IMR-90 (cell line): ENCODE measurements around the gene GRAMD1A. TPM values are rescaled to one million over a fixed set of nuclear protein-coding genes. Genes with fewer than 3 reads are reported as not detected.

Source experiments
- ATAC-seq: fragments of 200-7000 bp; cut with Tn5 transposase; 2 replicates; pipeline ENCODE4 v1.9.1; 2020; ENCODE audit warnings: low read depth, mild to moderate bottlenecking, moderate library complexity
- BruUV-seq: library from RNA; stranded (reverse); fragments of 400-500 nt; replicated peaks from 2 replicates; lab custom pipeline; 2021; lab: Mats Ljungman, UMichigan
- CTCF ChIA-PET: fragments of 300-600 bp; formaldehyde crosslinking; extraction: SDS; loops from one replicate; lab custom pipeline; 2021; ENCODE audit warnings: antibody characterized with exemption; lab: Yijun Ruan, JAX
- POLR2A ChIA-PET: fragments of 300-600 bp; sonication (Branson Sonifier 250); formaldehyde crosslinking; loops from one replicate; lab custom pipeline; 2022; ENCODE audit warnings: antibody characterized with exemption; ENCODE audit not compliant: unreplicated experiment; lab: Charles Lee
- DNase-seq: peaks from one replicate; pipeline ENCODE4 v3.0.0; 2013
- H2AFZ ChIP-seq: replicated peaks from 2 replicates; pipeline ENCODE3; 2013; ENCODE audit warnings: low read length, mild to moderate bottlenecking; ENCODE audit not compliant: poor library complexity
- H2AK5ac ChIP-seq: 2 replicates; pipeline ENCODE4 v1.6.1; 2013; ENCODE audit warnings: low read depth, low read length, inconsistent platforms
- H2AK9ac ChIP-seq: replicated peaks from 2 replicates; pipeline ENCODE3; 2013; ENCODE audit warnings: mild to moderate bottlenecking, low read depth, low read length, moderate library complexity; ENCODE audit not compliant: poor library complexity
- H2BK120ac ChIP-seq: 2 replicates; pipeline ENCODE4 v1.6.1; 2013; ENCODE audit warnings: low read depth, low read length, inconsistent platforms
- H2BK15ac ChIP-seq: 3 replicates; pipeline ENCODE4 v1.6.1; 2013; ENCODE audit warnings: low read depth, low read length, inconsistent platforms
- H2BK20ac ChIP-seq: 2 replicates; pipeline ENCODE4 v1.6.1; 2013; ENCODE audit warnings: low read depth, mild to moderate bottlenecking, inconsistent platforms, low read length, moderate library complexity
- H2BK5ac ChIP-seq: 2 replicates; pipeline ENCODE4 v1.6.1; 2013; ENCODE audit warnings: mild to moderate bottlenecking, low read depth, low read length, inconsistent platforms; ENCODE audit not compliant: poor library complexity, severe bottlenecking
- H3K14ac ChIP-seq: replicated peaks from 2 replicates; pipeline ENCODE4 v1.6.1; 2013; ENCODE audit warnings: low read depth, low read length, inconsistent platforms
- H3K18ac ChIP-seq: 2 replicates; pipeline ENCODE4 v1.6.1; 2013; ENCODE audit warnings: low read depth, low read length, control low read depth
- H3K23ac ChIP-seq: 2 replicates; pipeline ENCODE4 v1.6.1; 2013; ENCODE audit warnings: low read depth, low read length, inconsistent platforms
- H3K27ac ChIP-seq: 2 replicates; pipeline ENCODE4 v1.5.1; 2013; ENCODE audit warnings: mild to moderate bottlenecking, control low read depth, low read length; ENCODE audit not compliant: insufficient read depth
- H3K27me3 ChIP-seq: 2 replicates; pipeline ENCODE4 v1.6.1; 2013; ENCODE audit warnings: low read length; ENCODE audit not compliant: control insufficient read depth, insufficient read depth
- H3K36me3 ChIP-seq: 2 replicates; pipeline ENCODE4 v1.6.1; 2013; ENCODE audit warnings: low read length, mixed read lengths; ENCODE audit not compliant: control insufficient read depth, insufficient read depth
- H3K4ac ChIP-seq: 2 replicates; pipeline ENCODE4 v1.6.1; 2013; ENCODE audit warnings: low read depth, low read length, inconsistent platforms
- H3K4me1 ChIP-seq: 2 replicates; pipeline ENCODE4 v1.6.1; 2013; ENCODE audit warnings: low read length, mixed read lengths; ENCODE audit not compliant: control insufficient read depth, insufficient read depth
- H3K4me2 ChIP-seq: 2 replicates; pipeline ENCODE4 v1.6.1; 2013; ENCODE audit warnings: low read depth, mild to moderate bottlenecking, control low read depth, low read length, moderate library complexity
- H3K4me3 ChIP-seq: 2 replicates; pipeline ENCODE4 v1.5.1; 2013; ENCODE audit warnings: low read depth, mild to moderate bottlenecking, control low read depth, low read length, moderate library complexity; ENCODE audit not compliant: insufficient read depth
- H3K56ac ChIP-seq: 2 replicates; pipeline ENCODE4 v1.6.1; 2013; ENCODE audit warnings: low read length, inconsistent platforms; ENCODE audit not compliant: insufficient read depth; ENCODE audit errors: extremely low read depth
- H3K79me1 ChIP-seq, 2 experiments: 2 replicates each; pipeline ENCODE4 v1.6.1; 2013; ENCODE audit warnings: low read length in 2 of 2, inconsistent platforms in 1 of 2, low read depth in 1 of 2
- H3K9ac ChIP-seq: 2 replicates; pipeline ENCODE4 v1.6.1; 2013; ENCODE audit warnings: low read depth, low read length, control low read depth
- H3K9me1 ChIP-seq: 2 replicates; pipeline ENCODE4 v1.6.1; 2013; ENCODE audit warnings: low read length, inconsistent platforms; ENCODE audit not compliant: insufficient read depth
- H3K9me3 ChIP-seq: 2 replicates; pipeline ENCODE4 v1.6.1; 2013; ENCODE audit warnings: low read length; ENCODE audit not compliant: control insufficient read depth, insufficient read depth
- H4K20me1 ChIP-seq: 2 replicates; pipeline ENCODE4 v1.6.1; 2013; ENCODE audit warnings: low read length, inconsistent platforms; ENCODE audit not compliant: insufficient read depth
- H4K5ac ChIP-seq: 2 replicates; pipeline ENCODE4 v1.6.1; 2013; ENCODE audit warnings: mild to moderate bottlenecking, low read depth, low read length, control low read depth
- H4K8ac ChIP-seq, 2 experiments: 2 replicates each; pipeline ENCODE4 v1.6.1; 2013; ENCODE audit warnings: low read depth in 2 of 2, low read length in 2 of 2, control low read depth in 1 of 2, inconsistent platforms in 1 of 2
- H4K91ac ChIP-seq: 2 replicates; pipeline ENCODE4 v1.6.1; 2013; ENCODE audit warnings: low read depth, low read length, inconsistent platforms; ENCODE audit not compliant: insufficient read depth
- BHLHE40 ChIP-seq: fragments of 150-350 bp; IDR thresholded peaks from 2 replicates; pipeline ENCODE4 v1.6.1; 2016; ENCODE audit warnings: mild to moderate bottlenecking, low read depth, low read length
- CEBPB ChIP-seq: IDR thresholded peaks from 2 replicates; pipeline ENCODE4 v1.6.1; 2012; ENCODE audit warnings: low read depth, low read length, improper control_type of control experiment
- FOS ChIP-seq: fragments of 150-350 bp; IDR thresholded peaks from 2 replicates; pipeline ENCODE4 v1.6.1; 2016; ENCODE audit warnings: low read depth, low read length
- MAFK ChIP-seq: IDR thresholded peaks from 2 replicates; pipeline ENCODE4 v1.6.1; 2012; ENCODE audit warnings: low read depth, low read length, improper control_type of control experiment
- MAZ ChIP-seq: IDR thresholded peaks from 2 replicates; pipeline ENCODE4 v1.6.1; 2012; ENCODE audit warnings: low read depth, mild to moderate bottlenecking, low read length, improper control_type of control experiment, moderate library complexity, borderline replicate concordance
- MXI1 ChIP-seq: IDR thresholded peaks from 2 replicates; pipeline ENCODE4 v1.6.1; 2012; ENCODE audit warnings: low read depth, mild to moderate bottlenecking, low read length, moderate library complexity, borderline replicate concordance
- NFE2L2 ChIP-seq: fragments of 150-350 bp; IDR thresholded peaks from 2 replicates; pipeline ENCODE4 v1.6.1; 2016; ENCODE audit warnings: low read depth, mild to moderate bottlenecking, low read length
- POLR2A ChIP-seq: IDR thresholded peaks from 2 replicates; pipeline ENCODE4 v1.6.1; 2012; ENCODE audit warnings: mild to moderate bottlenecking, low read depth, low read length
- RCOR1 ChIP-seq: IDR thresholded peaks from 2 replicates; pipeline ENCODE4 v1.6.1; 2012; ENCODE audit warnings: mild to moderate bottlenecking, low read length, improper control_type of control experiment; ENCODE audit not compliant: insufficient replicate concordance
- RFX5 ChIP-seq: IDR thresholded peaks from 2 replicates; pipeline ENCODE4 v1.8.0; 2012; ENCODE audit warnings: low read depth, mild to moderate bottlenecking, low read length, moderate library complexity
- WGBS, 2 experiments: methylation state at CpG; one replicate each; pipeline versions ENCODE4 v1.1.5 to v1.1.7; 2013; ENCODE audit warnings: missing lambda C conversion rate in 2 of 2; ENCODE audit not compliant: insufficient read length in 1 of 2; ENCODE audit errors: extremely low coverage in 2 of 2; 5-methylcytosine and 5-hydroxymethylcytosine counted together
- dilution Hi-C: fragments of 300-500 bp; cut with HindIII; formaldehyde crosslinking; loops from one replicate; pipeline ENCODE4 v1.14.3; 2018; ENCODE audit warnings: low sequenced_read_pairs; ENCODE audit not compliant: unreplicated experiment
- in situ Hi-C: fragments of 300-500 bp; cut with MboI; formaldehyde crosslinking; loops from 3 replicates; pipeline ENCODE4 v1.14.3; 2019; ENCODE audit warnings: low sequenced_read_pairs, inconsistent platforms, mixed read lengths
- intact Hi-C: fragments of 100-400 bp; cut with micrococcal nuclease; formaldehyde crosslinking; loops from 2 replicates; pipeline ENCODE4 v1.10.0; 2022
- polyA plus RNA-seq, 3 experiments: library from polyadenylated mRNA; depleted of rRNA; stranded (reverse); fragments of >200 nt; gene quantifications; 2 replicates each; pipeline ENCODE4 v1.2.3, GENCODE V29; 2012; ENCODE audit warnings: low replicate concordance in 1 of 3
- total RNA-seq: library from RNA; depleted of rRNA; stranded (reverse); fragments of >200 nt; gene quantifications from 2 replicates; pipeline ENCODE4 v1.2.3, GENCODE V29; 2012
- TF ChIP-seq, protein P1 (sequence below): fragments of 150-350 bp; IDR thresholded peaks from 2 replicates; pipeline ENCODE4 v1.6.1; 2016; ENCODE audit warnings: low read depth, mild to moderate bottlenecking, low read length, moderate library complexity, borderline replicate concordance
- TF ChIP-seq, protein P2 (sequence below): conservative IDR thresholded peaks from 2 replicates; pipeline ENCODE4 v1.5.1; 2012; ENCODE audit warnings: mild to moderate bottlenecking, low read depth, low read length, improper control_type of control experiment
- TF ChIP-seq, protein P3 (sequence below): fragments of 150-350 bp; IDR thresholded peaks from 2 replicates; pipeline ENCODE4 v1.6.1; 2017; ENCODE audit warnings: mild to moderate bottlenecking, antibody characterized with exemption, low read length, low read depth

Gene GRAMD1A
- total and polyA plus RNA-seq, 2 of the 4 experiments (the other 2 are of a cell fraction) = 11.1 to 63.0 TPM

GRCh38 chr19:34990578-34991192 lies 9.4 kb upstream of the GRAMD1A start:
- in situ Hi-C loops (no loop called here), intact Hi-C loops (no loop called here), dilution Hi-C loops (no loop called here)
- no peak overlapping the region for H2BK20ac ChIP-seq
- no peaks in the 10 kb centered on the region for H3K79me1 ChIP-seq
- H3K4me2 ChIP-seq = no peak overlapping the region
- H3K9me3 ChIP-seq = peaks cover 2% of the 10 kb centered on the region; the same call in 1 of the 2 replicates
- BruUV-seq = no TSS peak
- H2AFZ ChIP-seq = no peak overlapping the region
- H3K14ac ChIP-seq = no peak overlapping the region
- H3K27me3 ChIP-seq = peaks cover 8% of the 10 kb centered on the region
- H3K18ac ChIP-seq = no peak overlapping the region
- H3K56ac ChIP-seq = no peak overlapping the region
- DNase-seq (no peak), ATAC-seq (no peak)
- no peaks in the 10 kb centered on the region for H3K9me1 ChIP-seq
- no peak overlapping the region for H4K8ac ChIP-seq
- ChIA-PET POLR2A (no interaction called here), CTCF (no interaction called here)
- H4K91ac ChIP-seq = no peak overlapping the region
- H4K20me1 ChIP-seq = no peaks in the 10 kb centered on the region
- H2BK120ac ChIP-seq = no peak overlapping the region
- no peak overlapping the region for H4K5ac ChIP-seq
- 82% methylated on average over 8 of the region's 13 CpGs; no CpG with 5 or more reads in 1 of the 2 experiments for WGBS, 2 experiments
- TF ChIP-seq, protein P1, sequence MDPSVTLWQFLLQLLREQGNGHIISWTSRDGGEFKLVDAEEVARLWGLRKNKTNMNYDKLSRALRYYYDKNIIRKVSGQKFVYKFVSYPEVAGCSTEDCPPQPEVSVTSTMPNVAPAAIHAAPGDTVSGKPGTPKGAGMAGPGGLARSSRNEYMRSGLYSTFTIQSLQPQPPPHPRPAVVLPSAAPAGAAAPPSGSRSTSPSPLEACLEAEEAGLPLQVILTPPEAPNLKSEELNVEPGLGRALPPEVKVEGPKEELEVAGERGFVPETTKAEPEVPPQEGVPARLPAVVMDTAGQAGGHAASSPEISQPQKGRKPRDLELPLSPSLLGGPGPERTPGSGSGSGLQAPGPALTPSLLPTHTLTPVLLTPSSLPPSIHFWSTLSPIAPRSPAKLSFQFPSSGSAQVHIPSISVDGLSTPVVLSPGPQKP = no peak
- no peak for TF ChIP-seq BHLHE40
- no peak for TF ChIP-seq FOS
- TF ChIP-seq, protein P2, sequence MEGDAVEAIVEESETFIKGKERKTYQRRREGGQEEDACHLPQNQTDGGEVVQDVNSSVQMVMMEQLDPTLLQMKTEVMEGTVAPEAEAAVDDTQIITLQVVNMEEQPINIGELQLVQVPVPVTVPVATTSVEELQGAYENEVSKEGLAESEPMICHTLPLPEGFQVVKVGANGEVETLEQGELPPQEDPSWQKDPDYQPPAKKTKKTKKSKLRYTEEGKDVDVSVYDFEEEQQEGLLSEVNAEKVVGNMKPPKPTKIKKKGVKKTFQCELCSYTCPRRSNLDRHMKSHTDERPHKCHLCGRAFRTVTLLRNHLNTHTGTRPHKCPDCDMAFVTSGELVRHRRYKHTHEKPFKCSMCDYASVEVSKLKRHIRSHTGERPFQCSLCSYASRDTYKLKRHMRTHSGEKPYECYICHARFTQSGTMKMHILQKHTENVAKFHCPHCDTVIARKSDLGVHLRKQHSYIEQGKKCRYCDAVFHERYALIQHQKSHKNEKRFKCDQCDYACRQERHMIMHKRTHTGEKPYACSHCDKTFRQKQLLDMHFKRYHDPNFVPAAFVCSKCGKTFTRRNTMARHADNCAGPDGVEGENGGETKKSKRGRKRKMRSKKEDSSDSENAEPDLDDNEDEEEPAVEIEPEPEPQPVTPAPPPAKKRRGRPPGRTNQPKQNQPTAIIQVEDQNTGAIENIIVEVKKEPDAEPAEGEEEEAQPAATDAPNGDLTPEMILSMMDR = no peak
- no peak for TF ChIP-seq NFE2L2
- no peak for TF ChIP-seq RFX5
- no peak for TF ChIP-seq RCOR1
- TF ChIP-seq, protein P3, sequence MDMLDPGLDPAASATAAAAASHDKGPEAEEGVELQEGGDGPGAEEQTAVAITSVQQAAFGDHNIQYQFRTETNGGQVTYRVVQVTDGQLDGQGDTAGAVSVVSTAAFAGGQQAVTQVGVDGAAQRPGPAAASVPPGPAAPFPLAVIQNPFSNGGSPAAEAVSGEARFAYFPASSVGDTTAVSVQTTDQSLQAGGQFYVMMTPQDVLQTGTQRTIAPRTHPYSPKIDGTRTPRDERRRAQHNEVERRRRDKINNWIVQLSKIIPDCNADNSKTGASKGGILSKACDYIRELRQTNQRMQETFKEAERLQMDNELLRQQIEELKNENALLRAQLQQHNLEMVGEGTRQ = no peak
- TF ChIP-seq POLR2A = no peak
- TF ChIP-seq MXI1 = no peak
- TF ChIP-seq CEBPB = no peak
- TF ChIP-seq MAFK = no peak
- TF ChIP-seq MAZ = no peak
- H3K27ac ChIP-seq = no peak overlapping the region
- H3K4me1 ChIP-seq = no peaks in the 10 kb centered on the region
- H2BK5ac ChIP-seq = no peak overlapping the region
- H3K9ac ChIP-seq = no peak overlapping the region
- H3K23ac ChIP-seq = no peak overlapping the region
- no peak overlapping the region for H3K4ac ChIP-seq
- no peak overlapping the region for H2AK5ac ChIP-seq
- H3K36me3 ChIP-seq = no peaks in the 10 kb centered on the region
- no peak overlapping the region for H2AK9ac ChIP-seq
- H3K4me3 ChIP-seq = no peak overlapping the region
- no peak overlapping the region for H2BK15ac ChIP-seq
